ENCODE results near the gene C16orf95.

The C16orf95 gene

DNA sequence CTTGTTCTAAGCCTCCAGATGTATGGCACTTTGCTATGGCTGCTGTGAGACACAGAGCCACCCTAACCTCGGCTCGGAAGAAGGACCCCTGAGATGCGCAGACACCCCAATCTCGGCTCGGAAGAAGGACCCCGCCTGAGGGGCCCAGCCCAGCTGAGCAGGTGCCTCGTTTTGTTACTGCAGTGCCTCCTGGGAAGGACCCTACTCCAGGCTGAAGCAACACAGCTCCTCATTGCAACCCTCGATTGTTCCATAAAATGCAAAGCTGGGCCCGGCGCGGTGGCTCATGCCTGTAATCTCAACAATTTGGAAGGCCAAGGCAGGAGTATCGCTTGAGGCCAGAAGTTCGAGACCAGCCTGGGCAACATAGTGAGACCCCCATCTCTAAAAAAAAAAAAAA, 61.3 kb downstream of the C16orf95 start:
- no peaks in the 10 kb centered on the region for H3K9me3 ChIP-seq (ENCODE audit: control insufficient read depth in 1 of 2, low read length in 2 of 2)
- H3K4me1 ChIP-seq (ENCODE audit: control insufficient read depth in 1 of 2, insufficient read depth in 2 of 2, low read length in 2 of 2): no peaks in the 10 kb centered on the region
- H3K4me3 ChIP-seq (ENCODE audit: low read depth in 1 of 2, low read length in 2 of 2): no peak overlapping the region
- H3K9ac ChIP-seq (ENCODE audit: low read depth in 1 of 2, low read length in 2 of 2): no peak overlapping the region
- no peaks in the 10 kb centered on the region for H3K27me3 ChIP-seq (ENCODE audit: control insufficient read depth in 1 of 2, insufficient read depth in 2 of 2, low read length in 2 of 2)
- H3K36me3 ChIP-seq (ENCODE audit: control insufficient read depth in 1 of 2, insufficient read depth in 2 of 2, low read length in 2 of 2): no peaks in the 10 kb centered on the region
- H3K27ac ChIP-seq (ENCODE audit: low read depth, low read length): no peak overlapping the region

DNA sequence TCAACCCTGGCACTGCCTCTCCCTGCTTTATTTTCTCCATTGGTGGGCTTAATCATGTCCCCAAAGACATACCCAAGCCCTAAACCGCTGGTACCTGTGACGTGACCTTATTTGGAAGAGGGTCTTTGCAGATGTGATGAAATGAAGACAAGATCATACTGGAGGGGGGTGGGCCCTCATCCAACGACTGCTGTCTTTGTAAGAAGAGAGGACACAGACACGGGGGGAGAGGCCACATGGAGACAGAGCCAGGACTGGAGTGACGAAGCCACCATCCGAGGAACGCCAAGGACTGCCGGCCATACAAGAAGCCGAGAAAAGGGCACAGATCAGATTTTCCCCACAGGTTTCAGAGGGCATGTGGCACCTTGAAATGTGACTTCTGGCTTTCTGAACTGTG, 62.5 kb downstream of the C16orf95 start:
- H3K4me1 ChIP-seq (ENCODE audit: control insufficient read depth in 1 of 2, insufficient read depth in 2 of 2, low read length in 2 of 2): no peaks in the 10 kb centered on the region
- H3K9me3 ChIP-seq (ENCODE audit: control insufficient read depth in 1 of 2, low read length in 2 of 2): no peaks in the 10 kb centered on the region
- H3K27ac ChIP-seq (ENCODE audit: low read depth, low read length): no peak overlapping the region
- H3K27me3 ChIP-seq (ENCODE audit: control insufficient read depth in 1 of 2, insufficient read depth in 2 of 2, low read length in 2 of 2): no peaks in the 10 kb centered on the region
- H3K36me3 ChIP-seq (ENCODE audit: control insufficient read depth in 1 of 2, insufficient read depth in 2 of 2, low read length in 2 of 2): no peaks in the 10 kb centered on the region
- no peak overlapping the region for H3K9ac ChIP-seq (ENCODE audit: low read depth in 1 of 2, low read length in 2 of 2)
- H3K4me3 ChIP-seq (ENCODE audit: low read depth in 1 of 2, low read length in 2 of 2): no peak overlapping the region

GRCh38 chr16:87254296-87254695, 62.9 kb downstream of the C16orf95 start:
- Histone ChIP-seq H3K27ac (ENCODE audit: low read depth, low read length) (no peak overlapping the region), H3K4me1 (ENCODE audit: control insufficient read depth in 1 of 2, insufficient read depth in 2 of 2, low read length in 2 of 2) (no peaks in the 10 kb centered on the region), H3K9ac (ENCODE audit: low read depth in 1 of 2, low read length in 2 of 2) (no peak overlapping the region), H3K4me3 (ENCODE audit: low read depth in 1 of 2, low read length in 2 of 2) (no peak overlapping the region), H3K27me3 (ENCODE audit: control insufficient read depth in 1 of 2, insufficient read depth in 2 of 2, low read length in 2 of 2) (no peaks in the 10 kb centered on the region), H3K9me3 (ENCODE audit: control insufficient read depth in 1 of 2, low read length in 2 of 2) (no peaks in the 10 kb centered on the region), H3K36me3 (ENCODE audit: control insufficient read depth in 1 of 2, insufficient read depth in 2 of 2, low read length in 2 of 2) (no peaks in the 10 kb centered on the region)

DNA sequence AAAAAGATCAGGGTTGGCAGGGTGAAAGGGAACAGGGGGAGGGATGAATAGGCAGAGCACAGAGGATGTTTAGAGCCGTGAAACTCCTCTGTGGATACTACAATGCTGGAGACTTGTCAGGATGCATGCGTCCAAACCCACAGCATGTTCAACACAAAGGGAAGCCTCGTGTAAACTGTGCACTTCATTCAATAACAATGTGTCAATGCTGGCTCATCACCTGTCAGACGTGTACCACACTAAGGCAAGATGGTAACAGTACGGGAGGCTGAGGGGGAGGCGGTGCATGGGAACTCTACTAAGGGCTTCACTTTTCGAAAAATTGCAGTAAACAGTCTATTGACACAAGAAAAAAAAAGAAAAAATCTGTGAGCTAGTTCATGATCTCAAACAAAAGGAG, 63.7 kb downstream of the C16orf95 start:
- Histone ChIP-seq H3K27ac (ENCODE audit: low read depth, low read length) (no peak overlapping the region), H3K9me3 (ENCODE audit: control insufficient read depth in 1 of 2, low read length in 2 of 2) (no peaks in the 10 kb centered on the region), H3K9ac (ENCODE audit: low read depth in 1 of 2, low read length in 2 of 2) (no peak overlapping the region), H3K36me3 (ENCODE audit: control insufficient read depth in 1 of 2, insufficient read depth in 2 of 2, low read length in 2 of 2) (no peaks in the 10 kb centered on the region), H3K27me3 (ENCODE audit: control insufficient read depth in 1 of 2, insufficient read depth in 2 of 2, low read length in 2 of 2) (no peaks in the 10 kb centered on the region), H3K4me3 (ENCODE audit: low read depth in 1 of 2, low read length in 2 of 2) (no peak overlapping the region), H3K4me1 (ENCODE audit: control insufficient read depth in 1 of 2, insufficient read depth in 2 of 2, low read length in 2 of 2) (no peaks in the 10 kb centered on the region)
